Gastrocnemius medialis (tissue), 4 donors: ENCODE results near the gene LEMD2.

Experiments
- CTCF ChIP-seq, 5 experiments: fragments of 450-650 bp in 3 of 5; fragments of 200-600 bp in 2 of 5; sonication (generic) in 2 of 5; IDR thresholded peaks in 4 of 5; conservative IDR thresholded peaks in 1 of 5; 1 replicate in 4 of 5; 2 replicates in 1 of 5; pipeline ENCODE4 v1.5.1; 2016 to 2019; ENCODE audit warnings: antibody characterized with exemption in 5 of 5, mild to moderate bottlenecking in 3 of 5, moderate library complexity in 3 of 5
- POLR2A ChIP-seq, 2 donors: fragments of 450-650 bp; IDR thresholded peaks; one replicate each; pipeline ENCODE4 v1.6.1; 2017; ENCODE audit warnings: antibody characterized with exemption in 2 of 2, mild to moderate bottlenecking in 2 of 2, moderate library complexity in 2 of 2

- TF ChIP-seq CTCF (IDR thresholded peaks at IDR 0.05 in 4 of 5, conservative IDR thresholded peaks at IDR 0.05 in 1 of 5): no peak
- TF ChIP-seq POLR2A (IDR thresholded peaks at IDR 0.05): peak in 1 of 2 donors; percentile 40
These were observed 51.5 kb downstream of the LEMD2 start for GRCh38 chr6:33737267-33738026.
